NCI-H1417 treated with DMSO at 0.1 percent for 48 hours (cell line): ENCODE data around the gene GP9.

Source experiments
- DNase-seq: peaks from one replicate; lab custom pipeline; 2025; lab: John Stamatoyannopoulos, UW

The GP9 gene

GRCh38 chr3:129028866-129029265 lies 31.7 kb upstream of the GP9 start:
- DNase-seq, result no peak

GRCh38 chr3:129030611-129031010 lies 30.0 kb upstream of the GP9 start:
- no peak for DNase-seq

- DNase-seq, result no peak
These were observed 28.9 kb upstream of the GP9 start for GRCh38 chr3:129031476-129032215.

- no peak for DNase-seq
These were observed 27.9 kb upstream of the GP9 start for GRCh38 chr3:129032716-129033115.

GRCh38 chr3:129033151-129033550 lies 27.4 kb upstream of the GP9 start:
- no peak for DNase-seq

- no peak for DNase-seq
These were observed 26.8 kb upstream of the GP9 start for GRCh38 chr3:129033633-129034321.

GRCh38 chr3:129034642-129035041 lies 25.9 kb upstream of the GP9 start:
- no peak for DNase-seq

GRCh38 chr3:129035360-129036221 lies 25.0 kb upstream of the GP9 start:
- DNase-seq, result no peak

GRCh38 chr3:129036222-129037092 lies 24.1 kb upstream of the GP9 start:
- DNase-seq, result no peak

GRCh38 chr3:129037093-129037419 lies 23.5 kb upstream of the GP9 start:
- DNase-seq, result no peak

GRCh38 chr3:129038121-129038855 lies 22.3 kb upstream of the GP9 start:
- DNase-seq, result no peak

GRCh38 chr3:129039271-129040038 lies 21.1 kb upstream of the GP9 start:
- DNase-seq, result peak; percentile 78

- no peak for DNase-seq
These were observed 20.6 kb upstream of the GP9 start for GRCh38 chr3:129040039-129040336.

- no peak for DNase-seq
These were observed 19.8 kb upstream of the GP9 start for GRCh38 chr3:129040579-129041300.

GRCh38 chr3:129045675-129046036 lies 14.9 kb upstream of the GP9 start:
- DNase-seq, result no peak

GRCh38 chr3:129046037-129046731 lies 14.4 kb upstream of the GP9 start:
- no peak for DNase-seq

- DNase-seq, result no peak
These were observed 13.6 kb upstream of the GP9 start for GRCh38 chr3:129046732-129047552.

GRCh38 chr3:129047553-129047839 lies 13.1 kb upstream of the GP9 start:
- DNase-seq, result no peak
